H9 (cell line): Measurements from ENCODE around the gene AKR1C2. TPM values are rescaled to one million over a fixed set of nuclear protein-coding genes. Genes with fewer than 3 reads are reported as not detected.
"Not testable (repeated sequence)": the region's sequence is repeated elsewhere in the genome, so short reads cannot be mapped to it uniquely, and the experiment has no call there.

Experiments used
- DNase-seq: peaks from one replicate; pipeline ENCODE4 v3.0.0-alpha.2; 2017
- H2AFZ ChIP-seq: one replicate; pipeline ENCODE4 v1.6.1; 2013; ENCODE audit warnings: mild to moderate bottlenecking, low read length, control low read depth, moderate library complexity
- H2AK5ac ChIP-seq: 2 replicates; pipeline ENCODE4 v1.6.1; 2013; ENCODE audit warnings: low read length, control low read depth, mixed read lengths; ENCODE audit not compliant: insufficient read length
- H2BK120ac ChIP-seq: one replicate; pipeline ENCODE4 v1.6.1; 2013; ENCODE audit warnings: low read depth, mild to moderate bottlenecking, low read length, control low read depth, inconsistent platforms; ENCODE audit not compliant: poor library complexity, severe bottlenecking
- H2BK12ac ChIP-seq: 2 replicates; pipeline ENCODE4 v1.6.1; 2013; ENCODE audit warnings: low read length, control low read depth, mixed read lengths, low read depth; ENCODE audit not compliant: insufficient read length
- H2BK15ac ChIP-seq: 2 replicates; pipeline ENCODE4 v1.6.1; 2013; ENCODE audit warnings: low read depth, low read length, control low read depth
- H2BK20ac ChIP-seq: one replicate; pipeline ENCODE4 v1.6.1; 2013; ENCODE audit warnings: low read depth, mild to moderate bottlenecking, low read length, control low read depth, inconsistent platforms; ENCODE audit not compliant: poor library complexity, severe bottlenecking
- H2BK5ac ChIP-seq: 2 replicates; pipeline ENCODE4 v1.6.1; 2013; ENCODE audit warnings: low read length, control low read depth, mixed read lengths; ENCODE audit not compliant: insufficient read length
- H3K14ac ChIP-seq: 2 replicates; pipeline ENCODE4 v1.6.1; 2013; ENCODE audit warnings: low read length, control low read depth; ENCODE audit not compliant: insufficient read depth
- H3K18ac ChIP-seq: 2 replicates; pipeline ENCODE4 v1.6.1; 2013; ENCODE audit warnings: low read depth, mild to moderate bottlenecking, mixed read lengths, low read length, control low read depth; ENCODE audit not compliant: insufficient read length
- H3K23ac ChIP-seq: 2 replicates; pipeline ENCODE4 v1.6.1; 2013; ENCODE audit warnings: low read length, control low read depth, mixed read lengths, low read depth; ENCODE audit not compliant: insufficient read length
- H3K23me2 ChIP-seq: 2 replicates; pipeline ENCODE4 v1.6.1; 2013; ENCODE audit warnings: low read depth, mild to moderate bottlenecking, mixed read lengths, low read length, control low read depth; ENCODE audit not compliant: insufficient read length, poor library complexity, severe bottlenecking
- H3K27ac ChIP-seq: 2 replicates; pipeline ENCODE4 v1.5.1; 2013; ENCODE audit warnings: low read length, control low read depth, mixed read lengths, low read depth; ENCODE audit not compliant: insufficient read length
- H3K27me3 ChIP-seq: 2 replicates; pipeline ENCODE4 v1.6.1; 2013; ENCODE audit warnings: low read length, control low read depth, inconsistent platforms; ENCODE audit not compliant: insufficient read depth
- H3K4ac ChIP-seq: 2 replicates; pipeline ENCODE4 v1.6.1; 2013; ENCODE audit warnings: low read depth, mild to moderate bottlenecking, control low read depth, inconsistent platforms, low read length, moderate library complexity
- H3K4me1 ChIP-seq: 2 replicates; pipeline ENCODE4 v1.6.1; 2013; ENCODE audit warnings: low read length, control low read depth, inconsistent platforms; ENCODE audit not compliant: insufficient read depth
- H3K4me2 ChIP-seq: 2 replicates; pipeline ENCODE4 v1.6.1; 2013; ENCODE audit warnings: low read length, control low read depth, mixed read lengths; ENCODE audit not compliant: insufficient read length, insufficient read depth
- H3K56ac ChIP-seq: 2 replicates; pipeline ENCODE4 v1.6.1; 2013; ENCODE audit warnings: low read depth, mild to moderate bottlenecking, mixed read lengths, low read length, control low read depth; ENCODE audit not compliant: insufficient read length
- H3K79me1 ChIP-seq: 2 replicates; pipeline ENCODE4 v1.6.1; 2013; ENCODE audit warnings: low read depth, mild to moderate bottlenecking, moderate library complexity, low read length, control low read depth, inconsistent platforms; ENCODE audit not compliant: insufficient read depth, poor library complexity, severe bottlenecking
- H3K79me2 ChIP-seq: 2 replicates; pipeline ENCODE4 v1.6.1; 2013; ENCODE audit warnings: low read length, control low read depth, inconsistent platforms; ENCODE audit not compliant: insufficient read depth
- H3K9ac ChIP-seq: 2 replicates; pipeline ENCODE4 v1.6.1; 2013; ENCODE audit warnings: low read length, control low read depth, mixed read lengths; ENCODE audit not compliant: insufficient read length; ENCODE audit errors: extremely low read depth
- H3K9me3 ChIP-seq: one replicate; pipeline ENCODE4 v1.6.1; 2013; ENCODE audit warnings: low read depth, low read length, inconsistent platforms; ENCODE audit not compliant: control insufficient read depth
- H3T11ph ChIP-seq: one replicate; pipeline ENCODE4 v1.6.1; 2013; ENCODE audit warnings: mild to moderate bottlenecking, low read length, control low read depth, inconsistent platforms
- H4K20me1 ChIP-seq: one replicate; pipeline ENCODE4 v1.6.1; 2013; ENCODE audit not compliant: control insufficient read depth, insufficient read length, insufficient read depth
- H4K5ac ChIP-seq: 2 replicates; pipeline ENCODE4 v1.6.1; 2013; ENCODE audit warnings: low read depth, mild to moderate bottlenecking, mixed read lengths, low read length, control low read depth; ENCODE audit not compliant: insufficient read length
- H4K8ac ChIP-seq: replicated peaks from 2 replicates; pipeline ENCODE4 v1.6.1; 2013; ENCODE audit warnings: low read length, control low read depth, mixed read lengths, low read depth; ENCODE audit not compliant: insufficient read length
- H4K91ac ChIP-seq: 2 replicates; pipeline ENCODE4 v1.6.1; 2013; ENCODE audit warnings: low read depth, mild to moderate bottlenecking, moderate library complexity, mixed read lengths, low read length, control low read depth; ENCODE audit not compliant: insufficient read length
- H3K27ac Mint-ChIP-seq, 3 experiments: 2 replicates in 2 of 3; 3 replicates in 1 of 3; pipeline ENCODE4 v1.8.0; 2020 to 2021; ENCODE audit warnings: mixed read lengths in 3 of 3, mild to moderate bottlenecking in 1 of 3, moderate library complexity in 1 of 3
- H3K27me3 Mint-ChIP-seq: 2 replicates; pipeline ENCODE4 v1.8.0; 2021; ENCODE audit warnings: low read depth, mild to moderate bottlenecking, moderate library complexity, mixed read lengths
- H3K36me3 Mint-ChIP-seq, 3 experiments: 2 replicates in 2 of 3; 3 replicates in 1 of 3; pipeline ENCODE4 v1.8.0; 2020 to 2021; ENCODE audit warnings: low read depth in 3 of 3, mixed read lengths in 3 of 3; ENCODE audit not compliant: insufficient read depth in 1 of 3
- H3K4me1 Mint-ChIP-seq, 2 experiments: 2 replicates each; pipeline ENCODE4 v1.8.0; 2020; ENCODE audit warnings: mixed read lengths in 2 of 2
- H3K4me3 Mint-ChIP-seq, 2 experiments: 2 replicates in 1 of 2; 3 replicates in 1 of 2; pipeline ENCODE4 v1.8.0; 2020 to 2021; ENCODE audit warnings: mild to moderate bottlenecking in 2 of 2, mixed read lengths in 2 of 2, moderate library complexity in 1 of 2
- H3K9me3 Mint-ChIP-seq, 2 experiments: 2 replicates in 1 of 2; 3 replicates in 1 of 2; pipeline ENCODE4 v1.8.0; 2020; ENCODE audit warnings: mild to moderate bottlenecking in 2 of 2, mixed read lengths in 2 of 2, moderate library complexity in 1 of 2
- WGBS: extraction: QIAGEN DNeasy Blood & Tissue Kit; methylation state at CpG from one replicate; pipeline ENCODE4 v1.1.7; 2013; ENCODE audit warnings: missing lambda C conversion rate, low lambda C conversion rate, mixed read lengths; ENCODE audit not compliant: insufficient read length; ENCODE audit errors: extremely low coverage; 5-methylcytosine and 5-hydroxymethylcytosine counted together
- total RNA-seq: library from RNA; stranded (reverse); gene quantifications from 2 replicates; pipeline ENCODE4 v1.2.1, GENCODE V29; 2021

AKR1C2 gene
- total RNA-seq, 1 experiment from 2014 or later, result 0.74 TPM

DNA sequence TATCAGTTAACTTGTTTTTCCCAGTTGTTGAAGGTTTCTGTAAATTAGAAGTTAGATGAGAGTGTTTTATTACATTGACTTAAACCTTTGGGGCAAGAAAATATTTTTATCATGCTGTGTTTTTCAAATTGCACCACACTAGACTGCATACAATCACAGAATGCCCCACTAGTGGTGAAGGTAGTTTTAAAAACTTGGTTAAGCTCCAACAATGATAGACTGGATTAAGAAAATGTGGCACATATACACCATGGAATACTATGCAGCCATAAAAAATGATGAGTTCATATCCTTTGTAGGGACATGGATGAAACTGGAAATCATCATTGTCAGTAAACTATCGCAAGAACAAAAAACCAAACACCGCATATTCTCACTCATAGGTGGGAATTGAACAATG, 33.3 kb downstream of the AKR1C2 start:
- not testable (repeated sequence) for H2AK5ac ChIP-seq, H3K27ac Mint-ChIP-seq, DNase-seq, H3K36me3 Mint-ChIP-seq, H3K4me1 ChIP-seq, H4K8ac ChIP-seq, H2BK15ac ChIP-seq, H3K18ac ChIP-seq, H3K79me1 ChIP-seq, H3T11ph ChIP-seq, H2AFZ ChIP-seq, H4K5ac ChIP-seq, H2BK5ac ChIP-seq, H3K4me3 Mint-ChIP-seq, H3K27me3 Mint-ChIP-seq, H4K20me1 ChIP-seq, H3K14ac ChIP-seq, H3K23me2 ChIP-seq, H3K27ac ChIP-seq, H3K27me3 ChIP-seq, H3K23ac ChIP-seq, H3K79me2 ChIP-seq, H2BK12ac ChIP-seq, H3K4me2 ChIP-seq, H3K9me3 ChIP-seq, H3K4ac ChIP-seq, H3K4me1 Mint-ChIP-seq, H4K91ac ChIP-seq, H2BK120ac ChIP-seq, H2BK20ac ChIP-seq, H3K56ac ChIP-seq, H3K9ac ChIP-seq
- no CpG with 5 or more reads among the region's 2 CpGs for WGBS
- peaks cover 3 to 16% of the 10 kb centered on the region in 2 experiments for H3K9me3 Mint-ChIP-seq

DNA sequence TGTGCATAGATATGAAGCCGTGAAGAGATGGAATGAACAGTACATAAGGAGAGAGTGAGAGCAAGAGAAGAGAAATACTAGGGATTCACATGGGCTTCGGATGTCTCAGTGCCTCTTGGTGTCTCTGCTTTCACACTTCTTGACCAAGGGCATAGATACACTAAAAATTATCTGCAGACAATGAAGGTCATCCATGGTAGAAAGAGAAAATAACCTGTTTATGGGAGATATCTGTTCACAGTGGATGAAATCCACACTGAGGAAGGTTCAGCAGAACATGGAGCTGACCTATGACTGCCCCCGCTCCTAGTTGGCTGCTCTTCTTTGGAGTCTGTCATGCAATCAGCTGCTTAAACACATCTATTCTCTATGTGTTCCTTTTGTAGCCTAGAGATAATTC, 34.4 kb downstream of the AKR1C2 start:
- H3T11ph ChIP-seq, H3K18ac ChIP-seq, H2BK20ac ChIP-seq, H2AK5ac ChIP-seq, H3K36me3 Mint-ChIP-seq, H3K79me1 ChIP-seq, H3K23me2 ChIP-seq, H3K9me3 ChIP-seq, H3K27me3 ChIP-seq, H2BK120ac ChIP-seq, H4K20me1 ChIP-seq, H4K8ac ChIP-seq, H3K4me3 Mint-ChIP-seq, H3K4me1 Mint-ChIP-seq, H3K27me3 Mint-ChIP-seq, H3K4me2 ChIP-seq, H3K23ac ChIP-seq, H3K4me1 ChIP-seq, H3K14ac ChIP-seq, H2BK12ac ChIP-seq, H3K56ac ChIP-seq, H4K5ac ChIP-seq, H2BK5ac ChIP-seq, H3K79me2 ChIP-seq, H2AFZ ChIP-seq, H3K27ac Mint-ChIP-seq, H3K9ac ChIP-seq, DNase-seq, H3K27ac ChIP-seq, H3K4ac ChIP-seq, H2BK15ac ChIP-seq, H4K91ac ChIP-seq: not testable (repeated sequence)
- no CpG with 5 or more reads among the region's 3 CpGs for WGBS
- H3K9me3 Mint-ChIP-seq, result peaks cover 3 to 22% of the 10 kb centered on the region in 2 experiments
